Neuronal stem cell (in vitro differentiated cells): ENCODE results near the gene LCN6.
"Not testable (repeated sequence)": the region's sequence is repeated elsewhere in the genome, so short reads cannot be mapped to it uniquely, and the experiment has no call there.

Experiments
- DNase-seq: peaks from one replicate; pipeline ENCODE4 v3.0.0-alpha.2; 2013; ENCODE audit warnings: low spot score
- H2AFZ ChIP-seq: one replicate; pipeline ENCODE4 v1.6.1; 2013; ENCODE audit warnings: mild to moderate bottlenecking, low read length, inconsistent platforms
- H2AK5ac ChIP-seq: 2 replicates; pipeline ENCODE4 v1.6.1; 2013; ENCODE audit warnings: low read depth, mild to moderate bottlenecking, inconsistent platforms, low read length, moderate library complexity, mixed read lengths
- H2BK120ac ChIP-seq: 2 replicates; pipeline ENCODE4 v1.6.1; 2013; ENCODE audit warnings: low read depth, mild to moderate bottlenecking, inconsistent platforms, low read length, moderate library complexity, mixed read lengths
- H2BK12ac ChIP-seq: one replicate; pipeline ENCODE4 v1.6.1; 2013; ENCODE audit warnings: low read length, inconsistent platforms
- H2BK15ac ChIP-seq: 2 replicates; pipeline ENCODE4 v1.6.1; 2013; ENCODE audit warnings: mild to moderate bottlenecking, low read length, inconsistent platforms, mixed read lengths
- H2BK5ac ChIP-seq: one replicate; pipeline ENCODE4 v1.6.1; 2013; ENCODE audit warnings: inconsistent platforms, mild to moderate bottlenecking, low read length, moderate library complexity
- H3K14ac ChIP-seq: one replicate; pipeline ENCODE4 v1.6.1; 2013; ENCODE audit warnings: low read length, inconsistent platforms
- H3K18ac ChIP-seq: 2 replicates; pipeline ENCODE4 v1.6.1; 2013; ENCODE audit warnings: low read length, inconsistent platforms
- H3K23ac ChIP-seq: 2 replicates; pipeline ENCODE4 v1.6.1; 2013; ENCODE audit warnings: low read depth, mild to moderate bottlenecking, mixed read lengths, low read length, inconsistent platforms; ENCODE audit not compliant: poor library complexity
- H3K27ac ChIP-seq: replicated peaks from 3 replicates; pipeline ENCODE4 v1.5.1; 2013; ENCODE audit warnings: low read length, inconsistent platforms
- H3K27me3 ChIP-seq, 3 experiments: 2 replicates each; pipeline ENCODE4 v1.6.1; 2013; ENCODE audit warnings: low read length in 3 of 3, mild to moderate bottlenecking in 2 of 3, inconsistent platforms in 1 of 3, low read depth in 1 of 3, mixed read lengths in 1 of 3, moderate library complexity in 1 of 3; ENCODE audit not compliant: control insufficient read depth in 3 of 3, insufficient read depth in 3 of 3
- H3K36me3 ChIP-seq, 2 donors: replicated peaks in 1 of 2; 2 replicates each; pipeline ENCODE4 v1.6.1; 2013; ENCODE audit warnings: low read length in 2 of 2; ENCODE audit not compliant: control insufficient read depth in 2 of 2, insufficient read depth in 2 of 2
- H3K4ac ChIP-seq: 2 replicates; pipeline ENCODE4 v1.6.1; 2013; ENCODE audit warnings: inconsistent platforms, mild to moderate bottlenecking, low read length, moderate library complexity
- H3K4me1 ChIP-seq, 2 donors: 1 replicate in 1 of 2; 2 replicates in 1 of 2; pipeline ENCODE4 v1.6.1; 2013; ENCODE audit warnings: low read length in 2 of 2, low read depth in 1 of 2; ENCODE audit not compliant: control insufficient read depth in 2 of 2, insufficient read depth in 1 of 2
- H3K4me2 ChIP-seq: one replicate; pipeline ENCODE4 v1.6.1; 2013; ENCODE audit warnings: mild to moderate bottlenecking, low read length, inconsistent platforms; ENCODE audit not compliant: insufficient read depth, poor library complexity, severe bottlenecking
- H3K4me3 ChIP-seq, 2 donors: 2 replicates each; pipeline ENCODE4 v1.5.1; 2013; ENCODE audit warnings: low read length in 2 of 2, mild to moderate bottlenecking in 2 of 2, inconsistent platforms in 1 of 2, moderate library complexity in 1 of 2
- H3K79me1 ChIP-seq: one replicate; pipeline ENCODE4 v1.6.1; 2013; ENCODE audit warnings: low read depth, mild to moderate bottlenecking, inconsistent platforms, low read length, moderate library complexity
- H3K9ac ChIP-seq: one replicate; pipeline ENCODE4 v1.6.1; 2013; ENCODE audit warnings: mild to moderate bottlenecking, low read depth, low read length, inconsistent platforms; ENCODE audit not compliant: poor library complexity
- H3K9me3 ChIP-seq, 2 donors: replicated peaks in 1 of 2; 2 replicates each; pipeline versions ENCODE3 to v1.6.1; 2013; ENCODE audit warnings: low read length in 2 of 2, mild to moderate bottlenecking in 2 of 2, inconsistent platforms in 1 of 2, low read depth in 1 of 2, mixed read lengths in 1 of 2, moderate library complexity in 1 of 2; ENCODE audit not compliant: control insufficient read depth in 2 of 2, insufficient read depth in 1 of 2
- H4K8ac ChIP-seq: one replicate; pipeline ENCODE4 v1.6.1; 2013; ENCODE audit warnings: low read depth, mild to moderate bottlenecking, inconsistent platforms, low read length, moderate library complexity
- H4K91ac ChIP-seq: one replicate; pipeline ENCODE4 v1.6.1; 2013; ENCODE audit warnings: low read length, low read depth, mild to moderate bottlenecking, inconsistent platforms; ENCODE audit not compliant: poor library complexity
- WGBS, 2 donors: extraction: QIAGEN DNeasy Blood & Tissue Kit; methylation state at CpG; one replicate each; pipeline ENCODE4 v1.1.7; 2013; ENCODE audit warnings: missing lambda C conversion rate in 2 of 2, mixed read lengths in 1 of 2; ENCODE audit not compliant: insufficient read length in 2 of 2, insufficient replicate concordance in 1 of 2; ENCODE audit errors: extremely low coverage in 2 of 2; 5-methylcytosine and 5-hydroxymethylcytosine counted together

The LCN6 gene

GRCh38 chr9:136788644-136789522, 40.6 kb upstream of the LCN6 start:
- not testable (repeated sequence) for H3K9me3 ChIP-seq, H3K79me1 ChIP-seq, H3K27me3 ChIP-seq, H3K4me3 ChIP-seq, DNase-seq, H3K14ac ChIP-seq, H2BK120ac ChIP-seq, H2AK5ac ChIP-seq, H2BK5ac ChIP-seq, H3K9ac ChIP-seq, H2BK15ac ChIP-seq, H3K23ac ChIP-seq, H2BK12ac ChIP-seq, H4K91ac ChIP-seq, H3K4ac ChIP-seq, H4K8ac ChIP-seq
- WGBS, 2 donors, result no CpG with 5 or more reads among the region's 27 CpGs
- peak overlapping the region; percentile 11 for H3K4me2 ChIP-seq
- peak overlapping the region; percentile 58 for H3K27ac ChIP-seq
- peaks cover 12 to 23% of the 10 kb centered on the region in 2 donors for H3K4me1 ChIP-seq
- H3K18ac ChIP-seq, result peak overlapping the region; percentile 44
- peak overlapping the region; percentile 66 for H2AFZ ChIP-seq
- peaks cover 4 to 14% of the 10 kb centered on the region in 2 donors for H3K36me3 ChIP-seq

GRCh38 chr9:136787690-136788400, 39.5 kb upstream of the LCN6 start:
- H2AFZ ChIP-seq, result peak overlapping the region; percentile 59
- H2BK15ac ChIP-seq, result no peak overlapping the region
- no peaks in the 10 kb centered on the region for H3K79me1 ChIP-seq
- no peak overlapping the region for H3K23ac ChIP-seq
- H3K4me3 ChIP-seq, result no peak overlapping the region
- H3K27me3 ChIP-seq, result peaks cover 0 to 5% (median 0%) of the 10 kb centered on the region in 3 experiments
- H2BK120ac ChIP-seq, result no peak overlapping the region
- no peak overlapping the region for H4K91ac ChIP-seq
- H2AK5ac ChIP-seq, result no peak overlapping the region
- H2BK5ac ChIP-seq, result no peak overlapping the region
- H3K14ac ChIP-seq, result no peak overlapping the region
- peaks cover 12 to 23% of the 10 kb centered on the region in 2 donors for H3K4me1 ChIP-seq
- no peak overlapping the region for H3K4me2 ChIP-seq
- H3K4ac ChIP-seq, result no peak overlapping the region
- H4K8ac ChIP-seq, result no peak overlapping the region
- peaks cover 4% of the 10 kb centered on the region in 2 donors for H3K36me3 ChIP-seq
- H2BK12ac ChIP-seq, result no peak overlapping the region
- H3K18ac ChIP-seq, result no peak overlapping the region
- no peak overlapping the region for H3K27ac ChIP-seq
- no CpG with 5 or more reads among the region's 21 CpGs for WGBS, 2 donors
- DNase-seq, result peak; percentile 86
- no peak overlapping the region for H3K9ac ChIP-seq
- no peaks in the 10 kb centered on the region for H3K9me3 ChIP-seq

GRCh38 chr9:136786983-136787382, 38.7 kb upstream of the LCN6 start:
- H3K9ac ChIP-seq, H3K27ac ChIP-seq, H3K4me2 ChIP-seq, H4K8ac ChIP-seq, H2BK15ac ChIP-seq, H2AK5ac ChIP-seq, H4K91ac ChIP-seq, H3K36me3 ChIP-seq, H3K23ac ChIP-seq, DNase-seq, H2AFZ ChIP-seq, H3K14ac ChIP-seq, H3K18ac ChIP-seq, H3K4me3 ChIP-seq, H3K4ac ChIP-seq, H2BK12ac ChIP-seq, H2BK5ac ChIP-seq, H3K9me3 ChIP-seq, H3K79me1 ChIP-seq, H2BK120ac ChIP-seq: not testable (repeated sequence)
- H3K27me3 ChIP-seq, result peaks cover 0 to 14% (median 0%) of the 10 kb centered on the region in 3 experiments
- peaks cover 9 to 23% of the 10 kb centered on the region in 2 donors for H3K4me1 ChIP-seq
- no CpG with 5 or more reads among the region's 4 CpGs for WGBS, 2 donors

- H4K8ac ChIP-seq, result no peak overlapping the region
- H3K23ac ChIP-seq, result no peak overlapping the region
- no peak overlapping the region for H2BK15ac ChIP-seq
- no peaks in the 10 kb centered on the region for H3K36me3 ChIP-seq
- H3K4me3 ChIP-seq, result no peak overlapping the region
- H3K9ac ChIP-seq, result no peak overlapping the region
- H3K27ac ChIP-seq, result no peak overlapping the region
- no peaks in the 10 kb centered on the region for H3K79me1 ChIP-seq
- H2AFZ ChIP-seq, result no peak overlapping the region
- H3K4me2 ChIP-seq, result no peak overlapping the region
- no peak overlapping the region for H3K4ac ChIP-seq
- WGBS, 2 donors, result no CpG with 5 or more reads among the region's 10 CpGs
- H3K9me3 ChIP-seq, result no peaks in the 10 kb centered on the region
- H3K14ac ChIP-seq, result no peak overlapping the region
- no peak overlapping the region for H3K18ac ChIP-seq
- H2AK5ac ChIP-seq, result no peak overlapping the region
- DNase-seq, result no peak
- H2BK5ac ChIP-seq, result no peak overlapping the region
- peaks cover 9 to 20% of the 10 kb centered on the region in 2 donors for H3K4me1 ChIP-seq
- H4K91ac ChIP-seq, result no peak overlapping the region
- H2BK120ac ChIP-seq, result no peak overlapping the region
- peaks cover 0 to 18% (median 0%) of the 10 kb centered on the region in 3 experiments for H3K27me3 ChIP-seq
- H2BK12ac ChIP-seq, result no peak overlapping the region
These were observed 38.1 kb upstream of the LCN6 start for GRCh38 chr9:136786451-136786850.
